Measurements from ENCODE around the gene ARHGEF16. TPM values are rescaled to one million over a fixed set of nuclear protein-coding genes. Genes with fewer than 3 reads are reported as not detected.

The ARHGEF16 gene
- polyA plus RNA-seq, 1 of the 3 experiments (the other 2 are of a cell fraction), result 0.18 TPM

GRCh38 chr1:3459051-3459908 is 4.8 kb downstream of the ARHGEF16 start:
- H3F3A ChIP-seq (replicated peaks; ENCODE audit: insufficient read depth), result no peaks in the 10 kb centered on the region
- H3K27ac ChIP-seq (ENCODE audit: low read depth in 2 of 2, low read length in 1 of 2), result peak overlapping the region in 1 of 2 experiments; percentile 71; a peak in 2 of 4 replicates
- ChIA-PET POLR2A (no interaction called here), CTCF (interaction anchor here (0.6 to 3.7 kb wide), 9 partner anchors 13 to 1089 kb away, joined by 3 to 26 read pairs (median 3); no protein-coding TSS in a partner anchor)
- H2AFZ ChIP-seq (ENCODE audit: low read depth), result no peak overlapping the region
- H3K9me2 ChIP-seq, result no peaks in the 10 kb centered on the region
- DNase-seq, result peak; percentile 68
- H3K36me3 ChIP-seq (replicated peaks in 1 of 2; ENCODE audit: control insufficient read depth in 1 of 2, insufficient read depth in 2 of 2, low read length in 1 of 2), result no peaks in the 10 kb centered on the region
- H3K9ac ChIP-seq, result no peak overlapping the region
- H3K4me3 ChIP-seq (ENCODE audit: low read depth in 2 of 2, low read length in 1 of 2), result no peak overlapping the region
- H4K20me1 ChIP-seq (ENCODE audit: insufficient read depth), result no peaks in the 10 kb centered on the region
- no peaks in the 10 kb centered on the region for H3K27me3 ChIP-seq (ENCODE audit: insufficient read depth)
- no peak overlapping the region for H3K4me2 ChIP-seq
- no peaks in the 10 kb centered on the region for H3K9me3 ChIP-seq
- peaks cover 0 to 30% of the 10 kb centered on the region in 2 experiments; a peak in 1 of 4 replicates for H3K4me1 ChIP-seq (ENCODE audit: control insufficient read depth in 1 of 2, insufficient read depth in 2 of 2, low read depth in 1 of 2, low read length in 1 of 2)
- TF ChIP-seq RCOR1 (IDR thresholded peaks at IDR 0.05; ENCODE audit: low read length) (no peak; the same call in 1 of the 2 replicates), CHD2 (IDR thresholded peaks at IDR 0.05; ENCODE audit: low read length, partially characterized antibody) (no peak), MXI1 (IDR thresholded peaks at IDR 0.05; ENCODE audit: low read depth, low read length) (0 out of 2 replicates have a peak, but pooled peaks have one; percentile 44)
- WGBS (ENCODE audit: low lambda C conversion rate), result 67% methylated on average over 16 of the region's 24 CpGs
- H3K79me2 ChIP-seq (ENCODE audit: insufficient read depth), result no peaks in the 10 kb centered on the region

DNA sequence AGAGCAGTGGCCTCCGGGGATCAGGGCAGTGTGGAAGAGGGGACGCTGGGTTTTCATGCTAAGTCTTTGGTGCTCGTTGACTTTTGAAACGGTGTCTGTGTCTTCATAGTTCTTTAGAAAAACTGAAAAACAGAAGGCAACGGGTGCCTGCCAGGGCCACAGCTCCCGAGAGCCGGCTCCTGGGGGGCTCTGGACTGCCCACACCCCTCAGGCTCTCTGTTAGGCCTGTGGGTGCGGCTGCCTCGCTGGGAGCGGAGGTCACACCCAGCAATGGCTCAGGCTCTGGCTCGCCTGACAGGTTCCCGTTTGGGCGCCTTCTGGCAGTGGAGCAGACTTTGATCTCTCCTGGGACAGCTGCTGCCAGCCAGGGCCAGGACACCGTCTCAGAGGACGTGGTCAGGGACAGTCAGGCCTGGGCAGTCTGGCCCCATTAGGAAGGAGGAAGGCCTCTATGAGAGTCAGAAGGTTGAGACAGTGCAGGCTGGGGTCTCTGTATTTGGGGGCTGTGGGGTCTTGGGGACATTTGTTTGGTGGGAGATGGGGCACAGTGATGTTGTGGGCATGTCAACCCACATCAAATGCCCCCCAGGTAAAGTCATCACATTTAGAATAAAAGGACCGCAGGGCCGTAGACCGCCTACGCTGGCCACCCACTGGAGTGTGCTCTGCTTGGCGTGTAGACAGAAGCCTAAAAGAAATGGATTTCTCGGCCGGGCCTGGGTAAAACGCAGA is 5.6 kb downstream of the ARHGEF16 start:
- WGBS (ENCODE audit: low lambda C conversion rate), result 82% methylated on average over 17 of the region's 23 CpGs
- H3F3A ChIP-seq (replicated peaks; ENCODE audit: insufficient read depth), result no peaks in the 10 kb centered on the region
- no peak overlapping the region for H3K4me2 ChIP-seq
- ChIA-PET POLR2A (no interaction called here), CTCF (interaction anchor here (1.0 to 3.7 kb wide), 4 partner anchors 23 to 160 kb away, joined by 3 to 26 read pairs (median 8); no protein-coding TSS in a partner anchor)
- H3K9ac ChIP-seq, result no peak overlapping the region
- no peak for TF ChIP-seq YY1 (IDR thresholded peaks at IDR 0.05; ENCODE audit: low read depth)
- TF ChIP-seq GABPA (IDR thresholded peaks at IDR 0.05; ENCODE audit: low read depth), result no peak
- no peak for TF ChIP-seq EZH2phosphoT487 (IDR thresholded peaks at IDR 0.05; ENCODE audit: borderline replicate concordance, low read depth)
- TF ChIP-seq MEF2A (IDR thresholded peaks at IDR 0.05; ENCODE audit: borderline replicate concordance, low read depth), result no peak
- no peak for TF ChIP-seq FOXM1 (IDR thresholded peaks at IDR 0.05; ENCODE audit: low read depth)
- TF ChIP-seq, protein P1, sequence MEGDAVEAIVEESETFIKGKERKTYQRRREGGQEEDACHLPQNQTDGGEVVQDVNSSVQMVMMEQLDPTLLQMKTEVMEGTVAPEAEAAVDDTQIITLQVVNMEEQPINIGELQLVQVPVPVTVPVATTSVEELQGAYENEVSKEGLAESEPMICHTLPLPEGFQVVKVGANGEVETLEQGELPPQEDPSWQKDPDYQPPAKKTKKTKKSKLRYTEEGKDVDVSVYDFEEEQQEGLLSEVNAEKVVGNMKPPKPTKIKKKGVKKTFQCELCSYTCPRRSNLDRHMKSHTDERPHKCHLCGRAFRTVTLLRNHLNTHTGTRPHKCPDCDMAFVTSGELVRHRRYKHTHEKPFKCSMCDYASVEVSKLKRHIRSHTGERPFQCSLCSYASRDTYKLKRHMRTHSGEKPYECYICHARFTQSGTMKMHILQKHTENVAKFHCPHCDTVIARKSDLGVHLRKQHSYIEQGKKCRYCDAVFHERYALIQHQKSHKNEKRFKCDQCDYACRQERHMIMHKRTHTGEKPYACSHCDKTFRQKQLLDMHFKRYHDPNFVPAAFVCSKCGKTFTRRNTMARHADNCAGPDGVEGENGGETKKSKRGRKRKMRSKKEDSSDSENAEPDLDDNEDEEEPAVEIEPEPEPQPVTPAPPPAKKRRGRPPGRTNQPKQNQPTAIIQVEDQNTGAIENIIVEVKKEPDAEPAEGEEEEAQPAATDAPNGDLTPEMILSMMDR (IDR thresholded peaks at IDR 0.05), result no peak
- no peaks in the 10 kb centered on the region for H3K27me3 ChIP-seq (ENCODE audit: insufficient read depth)
- H3K36me3 ChIP-seq (replicated peaks in 1 of 2; ENCODE audit: control insufficient read depth in 1 of 2, insufficient read depth in 2 of 2, low read length in 1 of 2), result no peaks in the 10 kb centered on the region
- H3K9me3 ChIP-seq, result no peaks in the 10 kb centered on the region
- H4K20me1 ChIP-seq (ENCODE audit: insufficient read depth), result no peaks in the 10 kb centered on the region
- no peaks in the 10 kb centered on the region for H3K79me2 ChIP-seq (ENCODE audit: insufficient read depth)
- H3K9me2 ChIP-seq, result no peaks in the 10 kb centered on the region
- no peak for DNase-seq
- peaks cover 0 to 30% of the 10 kb centered on the region in 2 experiments; a peak in 1 of 4 replicates for H3K4me1 ChIP-seq (ENCODE audit: control insufficient read depth in 1 of 2, insufficient read depth in 2 of 2, low read depth in 1 of 2, low read length in 1 of 2)
- no peak overlapping the region for H3K4me3 ChIP-seq (ENCODE audit: low read depth in 2 of 2, low read length in 1 of 2)
- peak overlapping the region in 1 of 2 experiments; percentile 71; a peak in 2 of 4 replicates for H3K27ac ChIP-seq (ENCODE audit: low read depth in 2 of 2, low read length in 1 of 2)
- no peak overlapping the region for H2AFZ ChIP-seq (ENCODE audit: low read depth)

Data from SK-N-SH (cell line).